GM21528 (cell line): ENCODE results near the gene FAM217B.

Source experiments
- ATAC-seq: cut with Tn5 transposase; IDR thresholded peaks from one replicate; pipeline ENCODE4 v1.9.1; 2021; ENCODE audit warnings: mild to moderate bottlenecking, moderate library complexity; ENCODE audit not compliant: unreplicated experiment, low FRiP score

Gene FAM217B

GRCh38 chr20:59940129-59940955 is at the start of gene FAM217B, which contains the start of gene PPP1R3D:
TSS of gene FAM217B (plus strand) at chr20:59940389. CDS start at chr20:59943944, 3,555 bp downstream.
TSS of gene PPP1R3D (minus strand) at chr20:59940305. CDS start at chr20:59939931, 374 bp downstream.
- ATAC-seq = peak; percentile 95

DNA sequence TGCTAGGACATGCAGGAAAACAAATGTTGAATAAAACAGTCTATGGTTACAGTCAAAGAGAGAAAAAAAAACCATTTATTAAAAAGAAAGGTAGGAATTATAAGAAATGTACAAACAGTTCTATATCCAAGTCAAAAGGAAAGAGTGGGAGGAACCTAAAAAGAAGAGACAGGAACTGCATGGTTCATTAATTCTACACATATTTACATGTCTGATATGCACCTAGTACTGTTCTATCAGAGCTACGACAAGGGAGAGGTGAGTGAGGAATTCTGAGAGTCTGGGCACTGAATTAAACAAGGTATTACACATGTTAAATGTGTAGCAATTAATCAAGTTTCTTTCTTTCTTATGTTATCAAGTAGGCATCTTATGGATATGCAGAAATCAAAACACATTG is 48.6 kb upstream of the FAM217B start:
- ATAC-seq = no peak

GRCh38 chr20:59895908-59896307 is 44.3 kb upstream of the FAM217B start:
- no peak for ATAC-seq

GRCh38 chr20:59902470-59902869 is 37.7 kb upstream of the FAM217B start:
- ATAC-seq = no peak

DNA sequence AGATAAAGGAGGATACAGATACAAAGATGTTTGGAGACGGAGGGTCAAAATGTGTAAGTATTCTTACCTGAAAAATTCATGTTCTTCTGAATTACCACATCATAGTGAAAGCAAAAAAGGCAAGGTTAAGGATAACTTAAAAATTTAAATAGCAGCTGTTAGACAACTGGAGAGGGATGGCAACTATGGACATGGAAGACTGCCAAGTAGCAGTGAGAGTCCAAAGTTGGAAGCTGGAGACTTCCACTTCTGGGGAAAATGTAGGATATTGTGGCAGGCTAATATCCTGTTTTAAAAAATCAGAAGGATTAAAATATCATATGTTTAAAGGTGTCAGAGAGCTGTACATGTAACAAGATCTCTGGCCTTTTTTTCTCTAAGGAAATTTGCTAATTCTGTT is 36.6 kb upstream of the FAM217B start:
- no peak for ATAC-seq

GRCh38 chr20:59908855-59909254 is 31.3 kb upstream of the FAM217B start:
- no peak for ATAC-seq

DNA sequence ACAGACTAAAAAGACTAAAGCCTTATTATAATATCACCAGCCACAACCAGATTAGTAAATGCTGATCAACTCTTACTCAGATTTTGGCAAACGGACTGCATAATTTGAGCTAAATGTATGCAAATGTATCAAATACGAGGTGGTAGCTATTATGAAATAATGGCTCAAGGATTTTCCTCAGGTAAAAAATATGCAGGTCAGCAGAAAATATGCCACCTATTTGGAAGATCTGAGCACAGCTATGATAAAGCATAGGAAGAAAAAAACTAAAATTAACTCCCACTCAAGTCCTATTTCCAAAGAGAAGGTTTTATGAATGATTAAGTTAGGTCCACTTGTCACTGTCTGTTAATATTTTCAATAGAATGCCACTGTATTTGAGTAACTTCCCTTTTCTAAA is 29.1 kb upstream of the FAM217B start:
- no peak for ATAC-seq

- ATAC-seq = no peak
These were observed 27.6 kb upstream of the FAM217B start for GRCh38 chr20:59912609-59913008.

DNA sequence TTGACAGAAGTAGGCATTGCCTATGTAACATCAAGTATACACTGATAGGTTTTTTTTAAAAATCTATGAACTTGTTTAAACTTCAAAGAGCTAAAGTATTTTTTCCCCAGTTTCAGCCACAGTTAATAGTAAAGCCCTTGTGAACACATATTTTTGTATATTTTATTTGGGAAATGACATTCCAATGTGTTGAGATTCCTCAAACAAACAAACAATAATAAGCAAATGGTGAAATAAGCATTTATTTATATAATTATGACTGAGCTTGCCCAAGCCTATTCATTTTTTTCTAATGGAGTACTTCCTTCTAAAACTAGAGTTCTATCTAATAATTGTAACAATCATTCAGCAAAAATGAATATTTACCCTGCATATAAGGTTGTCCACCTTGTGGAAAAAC is 19.2 kb upstream of the FAM217B start:
- ATAC-seq = no peak

- no peak for ATAC-seq
These were observed 16.7 kb upstream of the FAM217B start for GRCh38 chr20:59923514-59923913.

DNA sequence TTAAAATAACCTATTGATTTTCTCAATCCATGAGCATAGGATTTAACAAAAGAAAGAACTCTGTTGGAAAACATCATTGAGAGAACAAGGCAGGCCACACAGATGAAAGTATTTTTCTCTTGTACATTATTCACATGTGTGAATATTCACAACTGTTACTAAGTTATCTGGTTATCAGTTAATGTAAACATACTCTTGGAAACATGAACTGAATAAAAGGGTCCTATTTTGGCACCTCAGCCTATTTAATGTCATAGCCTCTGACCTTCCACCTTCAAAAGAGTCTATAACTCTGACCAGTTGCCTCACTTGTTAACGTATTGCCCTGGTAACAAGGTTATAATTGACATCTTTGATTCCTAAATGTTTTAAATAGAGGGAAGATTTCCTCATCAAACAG is 14.8 kb upstream of the FAM217B start:
- no peak for ATAC-seq

DNA sequence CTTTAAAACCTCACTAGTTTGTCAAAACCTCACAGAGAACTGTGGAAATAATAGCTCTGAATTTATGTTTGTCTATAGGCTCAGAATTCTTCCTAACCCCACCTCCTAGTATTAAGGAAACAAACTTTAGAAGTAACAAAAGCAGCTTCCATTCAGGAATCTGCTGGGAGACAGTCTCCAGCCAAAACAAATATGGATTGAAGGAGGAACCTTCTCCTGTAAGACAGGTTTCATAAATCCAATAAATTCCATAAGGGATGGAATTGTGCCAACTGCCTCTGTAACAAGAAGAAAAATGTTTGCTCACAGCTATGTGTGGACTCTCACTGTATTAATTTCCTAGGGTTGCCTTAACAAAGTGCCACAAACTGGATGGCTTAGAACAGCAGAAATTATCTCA is 14.3 kb upstream of the FAM217B start:
- no peak for ATAC-seq

GRCh38 chr20:59931511-59932312 is 8.5 kb upstream of the FAM217B start:
- ATAC-seq = no peak

DNA sequence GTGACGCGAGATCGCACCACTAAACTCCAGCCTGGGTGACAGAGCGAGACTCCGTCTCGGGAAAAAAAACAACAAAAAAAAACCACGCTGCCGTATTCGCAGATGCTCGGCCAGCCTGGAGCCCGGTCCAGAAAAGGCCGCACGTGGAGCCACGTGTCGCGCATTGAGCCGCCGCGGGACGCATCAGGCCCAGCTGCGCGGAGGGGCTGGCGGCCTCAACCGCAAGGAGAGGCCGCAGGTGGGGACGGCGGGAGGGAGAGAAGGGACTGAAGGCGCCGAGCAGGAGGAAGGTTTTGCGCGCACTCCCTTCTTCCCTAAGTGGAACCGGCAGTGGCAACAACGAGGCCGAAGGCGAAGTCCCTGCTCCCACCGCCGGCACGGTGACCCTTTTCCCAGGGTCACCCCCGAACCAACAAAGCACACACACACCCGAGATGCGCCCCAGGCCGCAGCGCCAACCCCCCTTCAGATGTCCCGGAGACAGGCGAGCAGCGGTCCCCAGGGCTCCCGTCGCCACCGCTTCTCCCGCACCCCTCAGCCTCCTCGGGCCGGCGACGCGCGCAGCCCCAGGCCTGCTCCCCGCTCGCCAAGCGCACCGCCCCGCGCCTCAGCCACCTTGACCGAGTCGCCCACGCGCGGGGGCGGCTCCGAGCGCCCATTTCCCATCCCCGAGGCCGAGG is 7.4 kb upstream of the FAM217B start:
- ATAC-seq = no peak

- ATAC-seq = no peak
These were observed 6.8 kb upstream of the FAM217B start, which contains the start of gene SYCP2 for GRCh38 chr20:59933296-59933848. TSS of gene SYCP2 (minus strand) at chr20:59933637. CDS start at chr20:59922413, 11,224 bp downstream.

DNA sequence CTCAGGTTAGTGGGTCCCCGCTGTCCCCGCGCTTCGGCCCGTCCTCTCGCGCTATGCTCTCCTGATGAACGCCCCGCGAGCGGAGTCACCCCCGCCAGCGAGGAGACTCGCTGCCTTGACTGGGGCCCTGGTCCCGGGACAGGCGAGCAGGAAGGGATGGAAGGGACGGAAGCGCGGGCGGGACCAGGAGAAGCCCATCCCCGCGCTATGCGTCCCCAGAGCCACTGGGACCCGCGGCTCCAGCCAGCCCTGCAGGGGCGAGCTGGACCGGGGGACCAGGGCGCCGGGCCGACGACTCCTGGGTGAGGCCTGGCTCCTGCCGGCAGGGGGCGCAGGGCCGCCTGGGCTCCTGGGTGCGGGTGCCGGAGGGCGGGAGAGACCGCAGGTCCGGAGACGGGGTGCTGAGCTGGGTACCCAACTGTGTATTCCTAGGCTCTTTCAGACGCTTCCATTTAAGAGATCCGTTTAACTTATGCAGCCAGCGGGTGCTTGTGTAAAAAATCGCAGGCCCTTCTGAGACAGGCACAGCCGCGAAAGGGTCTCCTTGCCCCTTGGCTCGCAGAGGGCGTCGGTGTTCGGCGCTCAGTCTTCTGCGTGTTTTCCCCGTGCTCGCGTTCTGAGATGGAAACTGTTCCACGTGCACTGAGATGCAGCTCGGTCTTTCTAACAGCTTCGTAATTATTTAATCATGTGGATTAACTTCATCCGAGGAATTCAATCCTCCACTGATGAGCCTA is 6.2 kb upstream of the FAM217B start:
- ATAC-seq = peak; percentile 85

GRCh38 chr20:59935457-59936185 is 4.6 kb upstream of the FAM217B start:
- no peak for ATAC-seq

- no peak for ATAC-seq
These were observed 3.8 kb upstream of the FAM217B start for GRCh38 chr20:59936409-59936808.

- no peak for ATAC-seq
These were observed 3.0 kb upstream of the FAM217B start for GRCh38 chr20:59937150-59937549.
